Measurements from ENCODE around the gene AGPAT4. TPM values are rescaled to one million over a fixed set of nuclear protein-coding genes. Genes with fewer than 3 reads are reported as not detected.

Gene AGPAT4
- total RNA-seq, 3 donors from 2014 or later, result 6.5 to 12.3 (median 7.3) TPM

DNA sequence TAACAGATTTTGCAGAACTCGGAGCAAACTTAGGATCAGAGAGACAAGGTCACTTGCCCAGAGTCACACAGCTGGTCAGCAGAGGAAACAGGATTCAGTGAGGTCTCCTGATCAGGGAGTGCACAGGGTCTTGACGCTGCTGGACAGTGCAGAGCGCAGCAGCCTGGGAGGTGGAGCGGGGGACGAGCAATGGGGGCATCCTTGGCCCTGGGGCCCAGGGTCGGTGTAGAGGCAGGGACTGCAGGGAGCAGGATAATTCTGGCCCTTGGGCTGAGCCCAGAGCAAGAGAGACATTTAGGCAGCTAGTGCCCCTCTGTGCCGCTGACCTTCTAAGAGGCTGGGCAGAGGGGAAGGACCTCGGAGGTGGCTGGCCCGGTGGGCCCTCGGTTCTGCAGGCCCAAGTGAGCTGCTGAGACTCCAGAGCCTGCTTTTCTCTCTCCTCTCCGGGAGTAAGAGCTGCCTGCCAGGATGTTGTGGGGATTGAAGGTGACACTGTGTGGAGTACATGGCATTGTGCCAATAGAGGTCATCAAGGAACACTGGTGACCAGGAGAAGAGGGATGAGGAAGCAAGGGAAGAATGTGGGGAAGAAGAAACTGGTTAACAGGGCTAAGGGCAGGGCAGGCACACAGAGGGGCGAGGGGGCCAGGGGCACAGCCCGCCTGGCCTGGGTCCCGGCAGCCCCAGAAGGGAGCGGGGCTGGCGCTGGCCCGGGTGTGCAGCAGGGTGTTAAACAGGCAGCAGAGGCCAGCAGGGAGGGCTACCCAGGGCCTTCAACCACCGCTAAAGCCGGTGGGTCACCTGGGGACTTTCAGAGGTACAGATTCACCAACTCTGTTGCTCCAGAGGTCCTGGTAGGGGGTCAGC is 122.0 kb downstream of the AGPAT4 start:
- Histone ChIP-seq H3K36me3 (ENCODE audit: low read depth) (no peaks in the 10 kb centered on the region), H3K9me3 (no peaks in the 10 kb centered on the region), H3K4me3 (no peak overlapping the region), H3K4me1 (ENCODE audit: low read depth) (no peaks in the 10 kb centered on the region)
- intact Hi-C loops (cut with DNase I, micrococcal nuclease), result no loop called here
- no peak for TF ChIP-seq CTCF (IDR thresholded peaks at IDR 0.05)
- DNase-seq, result no peak
- no peak for ATAC-seq

GRCh38 chr6:161151059-161151645 is 122.7 kb downstream of the AGPAT4 start:
- no peak overlapping the region for H3K4me3 ChIP-seq
- H3K36me3 ChIP-seq (ENCODE audit: low read depth), result no peaks in the 10 kb centered on the region
- no peaks in the 10 kb centered on the region for H3K4me1 ChIP-seq (ENCODE audit: low read depth)
- no peak for DNase-seq
- no peak for ATAC-seq
- intact Hi-C loops (cut with DNase I, micrococcal nuclease), result no loop called here
- no peaks in the 10 kb centered on the region for H3K9me3 ChIP-seq
- no peak for TF ChIP-seq CTCF (IDR thresholded peaks at IDR 0.05)

DNA sequence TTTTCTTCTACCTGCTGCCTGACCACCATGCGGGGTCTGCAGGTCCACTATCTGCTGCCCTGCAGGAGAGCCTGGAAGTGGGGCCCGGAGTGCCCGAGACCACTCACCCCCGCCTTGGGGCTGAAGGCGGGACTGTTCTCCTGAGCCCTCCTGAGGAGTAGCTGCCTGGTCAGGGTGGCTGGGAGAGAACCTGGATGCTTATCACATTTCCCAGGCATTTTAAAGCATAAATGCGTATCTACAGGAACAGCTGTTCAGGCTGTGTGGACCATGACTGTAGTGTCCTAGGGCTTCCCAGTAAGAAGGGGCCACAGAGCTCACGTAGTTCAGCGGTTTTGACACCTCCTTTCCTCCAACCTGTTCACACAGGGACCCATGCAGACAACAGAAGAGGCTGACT is 123.3 kb downstream of the AGPAT4 start:
- Histone ChIP-seq H3K4me1 (ENCODE audit: low read depth) (no peaks in the 10 kb centered on the region), H3K36me3 (ENCODE audit: low read depth) (no peaks in the 10 kb centered on the region), H3K4me3 (no peak overlapping the region), H3K9me3 (no peaks in the 10 kb centered on the region)
- intact Hi-C loops (cut with DNase I, micrococcal nuclease), result no loop called here
- ATAC-seq, result no peak
- no peak for TF ChIP-seq CTCF (IDR thresholded peaks at IDR 0.05)
- no peak for DNase-seq

DNA sequence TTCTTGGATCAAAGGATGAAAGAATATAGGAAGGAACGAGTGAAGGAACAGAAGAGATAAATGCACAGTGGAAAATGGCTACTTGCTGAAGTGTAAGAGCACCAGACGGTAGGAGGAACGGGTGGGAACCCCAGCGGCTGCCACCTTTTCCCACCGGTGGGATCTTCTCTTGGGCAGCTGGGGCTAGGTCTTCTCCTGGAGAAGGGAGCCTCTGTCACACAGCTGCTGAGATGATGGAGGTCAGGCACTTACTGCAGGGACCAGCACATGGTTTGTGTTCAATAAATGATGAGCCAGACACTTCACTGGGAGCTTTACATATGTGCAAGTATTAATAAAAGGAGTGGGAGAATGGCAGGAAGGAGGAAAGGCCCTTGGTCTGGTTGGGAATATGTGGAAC is 123.7 kb downstream of the AGPAT4 start:
- no peak for ATAC-seq
- TF ChIP-seq CTCF (IDR thresholded peaks at IDR 0.05), result no peak
- no peak for DNase-seq
- no peak overlapping the region for H3K4me3 ChIP-seq
- no peaks in the 10 kb centered on the region for H3K36me3 ChIP-seq (ENCODE audit: low read depth)
- no peaks in the 10 kb centered on the region for H3K4me1 ChIP-seq (ENCODE audit: low read depth)
- intact Hi-C loops (cut with DNase I, micrococcal nuclease), result no loop called here
- H3K9me3 ChIP-seq, result no peaks in the 10 kb centered on the region

- intact Hi-C loops (cut with DNase I, micrococcal nuclease), result no loop called here
- Histone ChIP-seq H3K9me3 (no peaks in the 10 kb centered on the region), H3K4me3 (no peak overlapping the region), H3K36me3 (ENCODE audit: low read depth) (no peaks in the 10 kb centered on the region), H3K4me1 (ENCODE audit: low read depth) (no peaks in the 10 kb centered on the region)
- ATAC-seq, result no peak
- no peak for DNase-seq
- no peak for TF ChIP-seq CTCF (IDR thresholded peaks at IDR 0.05)
Observed at GRCh38 chr6:161143663-161144430, 130.0 kb downstream of the AGPAT4 start.
